BE2C (cell line): ENCODE results near the gene DAND5.

Experiments
- DNase-seq: peaks from one replicate; pipeline ENCODE4 v3.0.0-alpha.2; 2020
- H3K27me3 ChIP-seq: fragments of 250-450 bp; sonication (Bioruptor Pico); 2 replicates; pipeline ENCODE4 v1.5.1; 2020; ENCODE audit warnings: mild to moderate bottlenecking
- H3K36me3 ChIP-seq: fragments of 250-450 bp; sonication (Bioruptor Pico); 2 replicates; pipeline ENCODE4 v1.5.1; 2020; ENCODE audit warnings: mild to moderate bottlenecking
- H3K4me1 ChIP-seq: fragments of 250-450 bp; sonication (Bioruptor Pico); 2 replicates; pipeline ENCODE4 v1.5.1; 2020
- H3K4me3 ChIP-seq: 2 replicates; pipeline ENCODE4 v1.5.1; 2011; ENCODE audit warnings: low read depth, low read length
- H3K9me3 ChIP-seq: fragments of 250-450 bp; sonication (Bioruptor Pico); 2 replicates; pipeline ENCODE4 v1.5.1; 2020
- CTCF ChIP-seq: IDR thresholded peaks from 2 replicates; pipeline ENCODE4 v1.5.1; 2012; ENCODE audit warnings: mild to moderate bottlenecking, low read depth, low read length

The DAND5 gene

GRCh38 chr19:12932392-12933286 lies 36.7 kb upstream of the DAND5 start:
- no peaks in the 10 kb centered on the region for H3K27me3 ChIP-seq
- H3K4me3 ChIP-seq, result peak overlapping the region; percentile 100
- no peak for TF ChIP-seq CTCF
- DNase-seq, result no peak
- peaks cover 3% of the 10 kb centered on the region; the same call in 1 of the 2 replicates for H3K4me1 ChIP-seq
- no peaks in the 10 kb centered on the region for H3K9me3 ChIP-seq
- H3K36me3 ChIP-seq, result peaks cover 34% of the 10 kb centered on the region

- no peaks in the 10 kb centered on the region for H3K27me3 ChIP-seq
- DNase-seq, result peak; percentile 95
- no peaks in the 10 kb centered on the region for H3K9me3 ChIP-seq
- H3K4me3 ChIP-seq, result peak within 1 kb of the TSS; percentile 100
- H3K4me1 ChIP-seq, result peaks cover 4% of the 10 kb centered on the region; the same call in 1 of the 2 replicates
- peaks cover 26% of the 10 kb centered on the region for H3K36me3 ChIP-seq
- TF ChIP-seq CTCF, result no peak
These were observed 35.9 kb upstream of the DAND5 start, which contains the start of gene FARSA for GRCh38 chr19:12933287-12934072. Gene FARSA (minus strand): TSS chr19:12933711. CDS start chr19:12933696, 15 bp downstream.

GRCh38 chr19:12935071-12935470 lies 34.3 kb upstream of the DAND5 start:
- Histone ChIP-seq H3K4me3 (no peak overlapping the region), H3K4me1 (peaks cover 6% of the 10 kb centered on the region), H3K9me3 (no peaks in the 10 kb centered on the region), H3K27me3 (no peaks in the 10 kb centered on the region), H3K36me3 (peaks cover 27% of the 10 kb centered on the region)
- TF ChIP-seq CTCF, result no peak
- no peak for DNase-seq

GRCh38 chr19:12936582-12936981 lies 32.8 kb upstream of the DAND5 start:
- H3K36me3 ChIP-seq, result peaks cover 32% of the 10 kb centered on the region
- TF ChIP-seq CTCF, result no peak
- no peaks in the 10 kb centered on the region for H3K9me3 ChIP-seq
- no peak for DNase-seq
- H3K4me1 ChIP-seq, result peaks cover 6% of the 10 kb centered on the region
- no peak overlapping the region for H3K4me3 ChIP-seq
- H3K27me3 ChIP-seq, result no peaks in the 10 kb centered on the region

- Histone ChIP-seq H3K36me3 (peaks cover 38% of the 10 kb centered on the region), H3K4me1 (peaks cover 6% of the 10 kb centered on the region)
- DNase-seq, result peak; percentile 39
These were observed 32.1 kb upstream of the DAND5 start for GRCh38 chr19:12937093-12937926.

More at GRCh38 chr19:12937093-12937926, 32.1 kb upstream of the DAND5 start:
- no peak for TF ChIP-seq CTCF
- no peaks in the 10 kb centered on the region for H3K27me3 ChIP-seq
- H3K9me3 ChIP-seq, result no peaks in the 10 kb centered on the region
- peak overlapping the region; percentile 71 for H3K4me3 ChIP-seq
